ENCODE results near the gene FER1L5. TPM values are rescaled to one million over a fixed set of nuclear protein-coding genes. Genes with fewer than 3 reads are reported as not detected.

FER1L5 gene
- total and polyA plus RNA-seq, 9 of the 15 experiments (the other 6 are each of a cell fraction or from before 2014, with no cell fraction given) = 0.01 TPM; not detected in 6

GRCh38 chr2:96692094-96692971 is 49.8 kb downstream of the FER1L5 start:
- no TSS peak for BruUV-seq (replicated peaks)
- DNase-seq (ENCODE audit: extremely low read depth in 1 of 4, low spot score in 3 of 4) (no peak), FAIRE-seq (no peak), ATAC-seq (no peak; the same call in 2 of the 3 replicates)
- Histone ChIP-seq H3K9me3 (replicated peaks; ENCODE audit: control insufficient read depth, insufficient read depth, low read depth, low read length) (no peaks in the 10 kb centered on the region), H3K9me1 (ENCODE audit: control insufficient read depth, insufficient read depth, low read length) (peaks cover 5% of the 10 kb centered on the region), H4K20me1 (replicated peaks; ENCODE audit: control insufficient read depth, insufficient read depth, low read length) (0 out of 2 replicates have a peak, but pooled peaks cover 4% of the 10 kb centered on the region), H3K79me2 (ENCODE audit: control insufficient read depth, insufficient read depth, low read length) (no peaks in the 10 kb centered on the region), H3K4me1 (replicated peaks in 1 of 2; ENCODE audit: control insufficient read depth in 2 of 2, insufficient read depth in 2 of 2, low read length in 2 of 2) (peaks cover 0 to 27% of the 10 kb centered on the region in 2 experiments; a peak in 3 of 5 replicates), H3K27ac (ENCODE audit: extremely low read depth, low read depth, low read length) (no peak overlapping the region), H3K36me3 (ENCODE audit: control insufficient read depth, insufficient read depth, low read length) (no peaks in the 10 kb centered on the region), H3K27me3 (ENCODE audit: control insufficient read depth in 2 of 2, insufficient read depth in 2 of 2, low read length in 2 of 2) (peaks cover 0 to 1% of the 10 kb centered on the region in 2 experiments; a peak in 2 of 5 replicates), H3K4me3 (no peak overlapping the region), H3K4me2 (ENCODE audit: insufficient read depth, low read length) (no peak overlapping the region), H2AFZ (ENCODE audit: low read depth, low read length) (no peak overlapping the region), H3K9ac (ENCODE audit: insufficient read depth in 1 of 2, low read depth in 2 of 2, low read length in 2 of 2) (peak overlapping the region in 1 of 2 experiments; percentile 58; a peak in 2 of 4 replicates)
- ChIA-PET POLR2A (interaction anchor here (1.2 kb wide), 2 partner anchors 10 to 22 kb away, joined by 4 read pairs; no protein-coding TSS in a partner anchor), CTCF (ENCODE audit: low intra/inter-chr PET ratio) (no interaction called here)
- TF ChIP-seq ZNF609 (CRISPR knock-in tag; IDR thresholded peaks at IDR 0.05; ENCODE audit: borderline replicate concordance) (no peak), NFE2 (IDR thresholded peaks at IDR 0.05; ENCODE audit: low read depth) (no peak)
- intact Hi-C loops (cut with micrococcal nuclease) (no loop called here), in situ Hi-C loops (cut with MboI) (no loop called here)
- 44% methylated on average over 12 of the region's 14 CpGs for WGBS (ENCODE audit: insufficient coverage, low coverage, missing lambda C conversion rate)
